ENCODE data around the gene DLGAP1. TPM values are rescaled to one million over a fixed set of nuclear protein-coding genes. Genes with fewer than 3 reads are reported as not detected.

Gene DLGAP1
- total RNA-seq, 3 donors from 2014 or later (not counting 1 experiment from before 2014, with no cell fraction given) = not detected

GRCh38 chr18:3683483-3683882 lies 771.6 kb downstream of the DLGAP1 start:
- Mint-ChIP-seq H3K36me3 (no peaks in the 10 kb centered on the region), H3K27me3 (ENCODE audit: low read depth in 2 of 2) (peaks cover 0 to 1% of the 10 kb centered on the region in 2 donors), H3K9me3 (peaks cover 2% of the 10 kb centered on the region in 2 donors), H3K4me3 (no peak overlapping the region), H3K27ac (no peak overlapping the region), H3K4me1 (no peaks in the 10 kb centered on the region)
- H3K4me3 ChIP-seq (ENCODE audit: low read length) = no peak overlapping the region
- no peaks in the 10 kb centered on the region for H3K27me3 ChIP-seq (ENCODE audit: control insufficient read depth, insufficient read depth, low read length)
- 80% methylated on average over 2 of the region's 3 CpGs for WGBS (ENCODE audit: insufficient coverage)
- no peaks in the 10 kb centered on the region for H3K9me3 ChIP-seq (ENCODE audit: control insufficient read depth, insufficient read depth, low read length)
- H3K4me1 ChIP-seq (ENCODE audit: control insufficient read depth, insufficient read depth, low read length) = no peaks in the 10 kb centered on the region
- H3K36me3 ChIP-seq (ENCODE audit: control insufficient read depth, insufficient read depth, low read length) = no peaks in the 10 kb centered on the region
- no peak overlapping the region for H3K27ac ChIP-seq (ENCODE audit: low read length)
- intact Hi-C loops (cut with micrococcal nuclease) = no loop called here
- TF ChIP-seq CTCF (IDR thresholded peaks at IDR 0.05) = no peak
- DNase-seq = no peak
- ATAC-seq = no peak

- no peak overlapping the region for H3K4me3 Mint-ChIP-seq
- intact Hi-C loops (cut with micrococcal nuclease) = no loop called here
Measured at GRCh38 chr18:3682061-3682460, 773.0 kb downstream of the DLGAP1 start.

GRCh38 chr18:3679241-3679640 lies 775.9 kb downstream of the DLGAP1 start:
- TF ChIP-seq CTCF (IDR thresholded peaks at IDR 0.05) = no peak
- no peak for DNase-seq
- no peak for ATAC-seq
- Histone ChIP-seq H3K4me1 (ENCODE audit: control insufficient read depth, insufficient read depth, low read length) (no peaks in the 10 kb centered on the region), H3K27ac (ENCODE audit: low read length) (no peak overlapping the region), H3K4me3 (ENCODE audit: low read length) (no peak overlapping the region), H3K9me3 (ENCODE audit: control insufficient read depth, insufficient read depth, low read length) (no peaks in the 10 kb centered on the region), H3K27me3 (ENCODE audit: control insufficient read depth, insufficient read depth, low read length) (no peaks in the 10 kb centered on the region), H3K36me3 (ENCODE audit: control insufficient read depth, insufficient read depth, low read length) (no peaks in the 10 kb centered on the region)
- Mint-ChIP-seq H3K36me3 (no peaks in the 10 kb centered on the region), H3K27ac (no peak overlapping the region), H3K9me3 (peaks cover 2% of the 10 kb centered on the region in 2 donors), H3K27me3 (ENCODE audit: low read depth in 2 of 2) (peaks cover 20 to 24% of the 10 kb centered on the region in 2 donors), H3K4me3 (no peak overlapping the region), H3K4me1 (no peaks in the 10 kb centered on the region)
- intact Hi-C loops (cut with micrococcal nuclease) = no loop called here
- 96% methylated on average over 5 of the region's 5 CpGs for WGBS (ENCODE audit: insufficient coverage)

More at GRCh38 chr18:3682061-3682460, 773.0 kb downstream of the DLGAP1 start:
- no peaks in the 10 kb centered on the region for H3K9me3 ChIP-seq (ENCODE audit: control insufficient read depth, insufficient read depth, low read length)
- no peaks in the 10 kb centered on the region for H3K36me3 ChIP-seq (ENCODE audit: control insufficient read depth, insufficient read depth, low read length)
- no peak for DNase-seq
- H3K27ac Mint-ChIP-seq = no peak overlapping the region
- ATAC-seq = no peak
- no peaks in the 10 kb centered on the region for H3K4me1 Mint-ChIP-seq
- no peaks in the 10 kb centered on the region for H3K36me3 Mint-ChIP-seq
- TF ChIP-seq CTCF (IDR thresholded peaks at IDR 0.05) = no peak
- H3K27me3 Mint-ChIP-seq (ENCODE audit: low read depth in 2 of 2) = peaks cover 8 to 11% of the 10 kb centered on the region in 2 donors
- H3K27ac ChIP-seq (ENCODE audit: low read length) = no peak overlapping the region
- H3K9me3 Mint-ChIP-seq = peaks cover 2% of the 10 kb centered on the region in 2 donors
- no peak overlapping the region for H3K4me3 ChIP-seq (ENCODE audit: low read length)
- H3K27me3 ChIP-seq (ENCODE audit: control insufficient read depth, insufficient read depth, low read length) = no peaks in the 10 kb centered on the region
- 92% methylated on average over 2 of the region's 3 CpGs for WGBS (ENCODE audit: insufficient coverage)
- H3K4me1 ChIP-seq (ENCODE audit: control insufficient read depth, insufficient read depth, low read length) = no peaks in the 10 kb centered on the region

GRCh38 chr18:3675994-3676393 lies 779.1 kb downstream of the DLGAP1 start:
- no peaks in the 10 kb centered on the region for H3K27me3 ChIP-seq (ENCODE audit: control insufficient read depth, insufficient read depth, low read length)
- H3K36me3 ChIP-seq (ENCODE audit: control insufficient read depth, insufficient read depth, low read length) = no peaks in the 10 kb centered on the region
- Mint-ChIP-seq H3K36me3 (no peaks in the 10 kb centered on the region), H3K9me3 (no peaks in the 10 kb centered on the region), H3K27me3 (ENCODE audit: low read depth in 2 of 2) (peaks cover 24% of the 10 kb centered on the region in 2 donors), H3K4me1 (no peaks in the 10 kb centered on the region), H3K27ac (no peak overlapping the region), H3K4me3 (no peak overlapping the region)
- intact Hi-C loops (cut with micrococcal nuclease) = no loop called here
- ATAC-seq (no peak), DNase-seq (no peak)
- H3K27ac ChIP-seq (ENCODE audit: low read length) = no peak overlapping the region
- no peaks in the 10 kb centered on the region for H3K4me1 ChIP-seq (ENCODE audit: control insufficient read depth, insufficient read depth, low read length)
- H3K4me3 ChIP-seq (ENCODE audit: low read length) = no peak overlapping the region
- no peaks in the 10 kb centered on the region for H3K9me3 ChIP-seq (ENCODE audit: control insufficient read depth, insufficient read depth, low read length)
- TF ChIP-seq CTCF (IDR thresholded peaks at IDR 0.05) = no peak
- WGBS (ENCODE audit: insufficient coverage) = 94% methylated on average over 8 of the region's 8 CpGs
